ENCODE measurements around the gene NDUFAF2. TPM values are rescaled to one million over a fixed set of nuclear protein-coding genes. Genes with fewer than 3 reads are reported as not detected.

Gene NDUFAF2
- total and polyA plus RNA-seq, 10 of the 15 experiments (the other 5 are each of a cell fraction or from before 2014, with no cell fraction given), result 22.4 to 121 (median 65.3) TPM

DNA sequence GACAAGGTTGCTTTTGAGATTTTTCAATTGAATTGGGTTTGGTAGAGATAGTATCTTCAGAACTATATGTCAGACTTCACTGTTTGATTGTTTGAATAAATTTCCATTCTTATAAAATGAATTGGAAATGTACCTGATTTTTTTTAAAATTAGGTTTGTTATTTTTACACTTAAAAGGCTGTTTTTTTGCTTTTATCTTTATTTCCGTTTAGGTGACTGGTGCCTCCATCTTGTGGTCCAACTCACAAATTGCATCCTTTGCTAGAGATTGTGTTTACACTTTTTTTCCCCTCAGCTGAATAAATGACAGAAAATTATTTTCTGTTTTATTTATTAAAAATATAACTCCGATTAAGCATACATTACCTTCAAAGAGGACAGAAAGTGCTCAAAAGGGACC lies 15.6 kb downstream of the NDUFAF2 start (continued):
- TF ChIP-seq SMC3 (IDR thresholded peaks at IDR 0.05; ENCODE audit: borderline replicate concordance, low read length), result peak; percentile 47; the same call in 1 of the 2 replicates
- peak; percentile 14; the same call in 1 of the 2 replicates for TF ChIP-seq RUNX3 (IDR thresholded peaks at IDR 0.05; ENCODE audit: low read length)

DNA sequence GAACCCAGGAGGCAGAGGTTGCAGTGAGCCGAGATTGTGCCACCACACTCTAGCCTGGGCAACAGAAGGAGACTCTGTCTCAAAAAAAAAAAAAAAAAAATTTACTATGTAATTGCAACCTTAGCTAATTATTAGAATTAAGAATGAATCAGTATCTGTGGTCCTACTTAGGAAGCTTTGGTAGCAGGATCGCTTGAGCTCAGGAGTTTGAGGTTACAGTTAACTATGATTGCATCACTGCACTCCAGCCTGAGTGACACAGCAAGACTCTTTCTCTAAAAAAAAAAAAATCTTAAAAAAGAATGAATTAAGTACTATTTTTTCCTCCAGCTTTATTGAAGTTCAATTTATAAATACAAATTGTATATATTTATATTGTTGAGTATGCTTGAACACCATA lies 16.7 kb downstream of the NDUFAF2 start:
- Histone ChIP-seq H4K20me1 (ENCODE audit: control insufficient read depth, insufficient read depth) (no peaks in the 10 kb centered on the region), H3K4me1 (ENCODE audit: control insufficient read depth, insufficient read depth, low read length) (no peaks in the 10 kb centered on the region; the same call in 1 of the 2 replicates), H3K9ac (ENCODE audit: control insufficient read depth, insufficient read depth, low read length) (no peak overlapping the region), H3K9me3 (replicated peaks; ENCODE audit: control insufficient read depth, insufficient read depth, low read length) (no peaks in the 10 kb centered on the region), H3K4me3 (no peak overlapping the region), H3K27ac (ENCODE audit: control insufficient read depth, insufficient read depth) (no peak overlapping the region), H3K4me2 (ENCODE audit: control insufficient read depth, insufficient read depth) (no peak overlapping the region), H3K36me3 (ENCODE audit: control insufficient read depth in 2 of 2, insufficient read depth in 2 of 2, low read length in 1 of 2) (no peaks in the 10 kb centered on the region), H3K79me2 (ENCODE audit: control insufficient read depth, insufficient read depth, low read length) (no peaks in the 10 kb centered on the region; the same call in 1 of the 2 replicates), H2AFZ (ENCODE audit: control insufficient read depth, low read depth, low read length) (no peak overlapping the region), H3K27me3 (replicated peaks in 1 of 2; ENCODE audit: control insufficient read depth in 2 of 2, insufficient read depth in 2 of 2, low read length in 1 of 2) (no peaks in the 10 kb centered on the region)
- TF ChIP-seq, protein P1, sequence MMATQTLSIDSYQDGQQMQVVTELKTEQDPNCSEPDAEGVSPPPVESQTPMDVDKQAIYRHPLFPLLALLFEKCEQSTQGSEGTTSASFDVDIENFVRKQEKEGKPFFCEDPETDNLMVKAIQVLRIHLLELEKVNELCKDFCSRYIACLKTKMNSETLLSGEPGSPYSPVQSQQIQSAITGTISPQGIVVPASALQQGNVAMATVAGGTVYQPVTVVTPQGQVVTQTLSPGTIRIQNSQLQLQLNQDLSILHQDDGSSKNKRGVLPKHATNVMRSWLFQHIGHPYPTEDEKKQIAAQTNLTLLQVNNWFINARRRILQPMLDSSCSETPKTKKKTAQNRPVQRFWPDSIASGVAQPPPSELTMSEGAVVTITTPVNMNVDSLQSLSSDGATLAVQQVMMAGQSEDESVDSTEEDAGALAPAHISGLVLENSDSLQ (IDR thresholded peaks at IDR 0.05), result 0 out of 2 replicates have a peak, but pooled peaks have one; percentile 7
- no peak for TF ChIP-seq PML (IDR thresholded peaks at IDR 0.05; ENCODE audit: low read length)
- ATAC-seq, result no peak
- DNase-seq (ENCODE audit: low read depth, low spot score), result no peak
- CTCF ChIA-PET, result interaction anchor here (0.6 to 2.0 kb wide), 6 partner anchors 64 to 489 kb away, joined by 3 to 6 read pairs (median 4); no protein-coding TSS in a partner anchor
- POLR2A ChIA-PET, result interaction anchor here (0.7 kb wide), 1 partner anchor 287 kb away, joined by 5 read pairs; no protein-coding TSS in a partner anchor
- BruUV-seq (replicated peaks), result no TSS peak
- WGBS (ENCODE audit: insufficient coverage, insufficient replicate concordance, low lambda C conversion rate, missing lambda C conversion rate), result 70% methylated on average over 2 of the region's 2 CpGs
- intact Hi-C loops (cut with micrococcal nuclease; ENCODE audit: unreplicated experiment), result loop anchor here (2.0 kb wide), 1 partner anchor 697 kb away; no protein-coding TSS in a partner anchor
- in situ Hi-C loops (cut with MboI), result no loop called here
- SMC1A ChIA-PET (ENCODE audit: uncharacterized antibody, unreplicated experiment), result interaction anchor here (1.0 to 1.7 kb wide), 3 partner anchors 23 to 440 kb away, joined by 3 to 4 read pairs (median 3); no protein-coding TSS in a partner anchor
- no peak for FAIRE-seq
- RAD21 ChIA-PET (ENCODE audit: unreplicated experiment), result no interaction called here

DNA sequence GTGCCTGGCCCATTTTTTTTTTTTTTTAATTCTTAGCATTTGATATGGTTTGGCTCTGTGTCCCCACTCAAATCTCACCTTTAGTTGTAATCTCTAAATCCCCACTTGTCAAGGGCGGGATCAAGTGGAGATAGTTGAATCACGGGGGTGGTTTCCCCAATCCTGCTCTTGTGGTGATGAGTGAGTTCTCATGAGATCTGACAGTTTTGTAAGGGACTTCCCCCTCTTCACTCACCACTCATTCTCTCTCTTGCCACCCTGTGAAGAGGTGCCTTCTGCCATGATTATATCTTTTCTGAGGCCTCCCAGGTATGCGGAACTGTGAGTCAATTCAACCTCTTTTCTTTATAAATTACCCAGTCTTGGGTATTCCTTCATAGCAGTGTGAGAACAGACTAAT lies 27.2 kb downstream of the NDUFAF2 start:
- Histone ChIP-seq H3K27ac (ENCODE audit: control insufficient read depth, insufficient read depth) (no peak overlapping the region), H3K9me3 (replicated peaks; ENCODE audit: control insufficient read depth, insufficient read depth, low read length) (peaks cover 2% of the 10 kb centered on the region), H3K27me3 (replicated peaks in 1 of 2; ENCODE audit: control insufficient read depth in 2 of 2, insufficient read depth in 2 of 2, low read length in 1 of 2) (no peaks in the 10 kb centered on the region), H3K36me3 (ENCODE audit: control insufficient read depth in 2 of 2, insufficient read depth in 2 of 2, low read length in 1 of 2) (no peaks in the 10 kb centered on the region), H3K4me2 (ENCODE audit: control insufficient read depth, insufficient read depth) (no peak overlapping the region), H3K4me1 (ENCODE audit: control insufficient read depth, insufficient read depth, low read length) (no peaks in the 10 kb centered on the region), H3K9ac (ENCODE audit: control insufficient read depth, insufficient read depth, low read length) (no peak overlapping the region), H2AFZ (ENCODE audit: control insufficient read depth, low read depth, low read length) (no peak overlapping the region), H3K79me2 (ENCODE audit: control insufficient read depth, insufficient read depth, low read length) (no peaks in the 10 kb centered on the region), H3K4me3 (no peak overlapping the region), H4K20me1 (ENCODE audit: control insufficient read depth, insufficient read depth) (no peaks in the 10 kb centered on the region)
- RAD21 ChIA-PET (ENCODE audit: unreplicated experiment), result no interaction called here
- BruUV-seq (replicated peaks), result no TSS peak
- in situ Hi-C loops (cut with MboI) (no loop called here), intact Hi-C loops (cut with micrococcal nuclease; ENCODE audit: unreplicated experiment) (no loop called here)
- ATAC-seq, result peak; percentile 68
- CTCF ChIA-PET, result interaction anchor here (1.6 kb wide), 1 partner anchor 13 kb away, joined by 5 read pairs; no protein-coding TSS in a partner anchor
- WGBS (ENCODE audit: insufficient coverage, insufficient replicate concordance, low lambda C conversion rate, missing lambda C conversion rate), result 18% methylated on average over 3 of the region's 3 CpGs
- no peak for FAIRE-seq
- peak; percentile 11 for DNase-seq (ENCODE audit: low read depth, low spot score)
- POLR2A ChIA-PET, result interaction anchor here (0.6 kb wide), 1 partner anchor 17 kb away, joined by 7 read pairs; no protein-coding TSS in a partner anchor
- SMC1A ChIA-PET (ENCODE audit: uncharacterized antibody, unreplicated experiment), result no interaction called here
- no peak for TF ChIP-seq BCL11A (IDR thresholded peaks at IDR 0.05; ENCODE audit: low read depth, low read length)
- no peak for TF ChIP-seq BHLHE40 (IDR thresholded peaks at IDR 0.05; ENCODE audit: borderline replicate concordance in 1 of 2, low read depth in 2 of 2, low read length in 1 of 2)
- TF ChIP-seq POLR2AphosphoS5 (IDR thresholded peaks at IDR 0.05; ENCODE audit: low read length), result no peak
- no peak for TF ChIP-seq NBN (IDR thresholded peaks at IDR 0.05)
- TF ChIP-seq FOXM1 (IDR thresholded peaks at IDR 0.05; ENCODE audit: low read depth, low read length), result no peak
- no peak for TF ChIP-seq MEF2B (IDR thresholded peaks at IDR 0.05; ENCODE audit: partially characterized antibody, poor library complexity, severe bottlenecking)
- TF ChIP-seq, protein P2, sequence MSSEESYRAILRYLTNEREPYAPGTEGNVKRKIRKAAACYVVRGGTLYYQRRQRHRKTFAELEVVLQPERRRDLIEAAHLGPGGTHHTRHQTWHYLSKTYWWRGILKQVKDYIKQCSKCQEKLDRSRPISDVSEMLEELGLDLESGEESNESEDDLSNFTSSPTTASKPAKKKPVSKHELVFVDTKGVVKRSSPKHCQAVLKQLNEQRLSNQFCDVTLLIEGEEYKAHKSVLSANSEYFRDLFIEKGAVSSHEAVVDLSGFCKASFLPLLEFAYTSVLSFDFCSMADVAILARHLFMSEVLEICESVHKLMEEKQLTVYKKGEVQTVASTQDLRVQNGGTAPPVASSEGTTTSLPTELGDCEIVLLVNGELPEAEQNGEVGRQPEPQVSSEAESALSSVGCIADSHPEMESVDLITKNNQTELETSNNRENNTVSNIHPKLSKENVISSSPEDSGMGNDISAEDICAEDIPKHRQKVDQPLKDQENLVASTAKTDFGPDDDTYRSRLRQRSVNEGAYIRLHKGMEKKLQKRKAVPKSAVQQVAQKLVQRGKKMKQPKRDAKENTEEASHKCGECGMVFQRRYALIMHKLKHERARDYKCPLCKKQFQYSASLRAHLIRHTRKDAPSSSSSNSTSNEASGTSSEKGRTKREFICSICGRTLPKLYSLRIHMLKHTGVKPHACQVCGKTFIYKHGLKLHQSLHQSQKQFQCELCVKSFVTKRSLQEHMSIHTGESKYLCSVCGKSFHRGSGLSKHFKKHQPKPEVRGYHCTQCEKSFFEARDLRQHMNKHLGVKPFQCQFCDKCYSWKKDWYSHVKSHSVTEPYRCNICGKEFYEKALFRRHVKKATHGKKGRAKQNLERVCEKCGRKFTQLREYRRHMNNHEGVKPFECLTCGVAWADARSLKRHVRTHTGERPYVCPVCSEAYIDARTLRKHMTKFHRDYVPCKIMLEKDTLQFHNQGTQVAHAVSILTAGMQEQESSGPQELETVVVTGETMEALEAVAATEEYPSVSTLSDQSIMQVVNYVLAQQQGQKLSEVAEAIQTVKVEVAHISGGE (CRISPR knock-in tag; IDR thresholded peaks at IDR 0.05), result no peak
- TF ChIP-seq CHD1 (IDR thresholded peaks at IDR 0.05; ENCODE audit: low read depth, low read length), result no peak
